SK-N-SH treated with all-trans-retinoic acid at 6 μM for 48 hours (cell line): ENCODE data around the gene DRC7.
"Not testable (repeated sequence)": the region's sequence is repeated elsewhere in the genome, so short reads cannot be mapped to it uniquely, and the experiment has no call there.

Experiments used
- ATAC-seq: fragments of 200-7000 bp; cut with Tn5 transposase; 3 replicates; pipeline ENCODE4 v1.9.1; 2020; ENCODE audit warnings: mild to moderate bottlenecking, moderate library complexity
- BACH2 ChIP-seq: fragments of 250-450 bp; sonication (Bioruptor Pico); IDR thresholded peaks from 2 replicates; pipeline ENCODE4 v1.9.0; 2021; ENCODE audit warnings: mild to moderate bottlenecking, borderline replicate concordance
- CREB5 ChIP-seq: fragments of 250-450 bp; sonication (Bioruptor Pico); IDR thresholded peaks from 2 replicates; pipeline ENCODE4 v1.5.1; 2020; ENCODE audit warnings: low read depth, mild to moderate bottlenecking, moderate library complexity
- CSDC2 ChIP-seq: fragments of 250-450 bp; sonication (Bioruptor Pico); IDR thresholded peaks from 2 replicates; pipeline ENCODE4 v1.5.0; 2020; ENCODE audit warnings: mild to moderate bottlenecking, moderate library complexity
- ESRRG ChIP-seq: fragments of 250-450 bp; sonication (Bioruptor Pico); IDR thresholded peaks from 2 replicates; pipeline ENCODE4 v1.6.1; 2021; ENCODE audit warnings: mild to moderate bottlenecking
- GLIS3 ChIP-seq: fragments of 250-450 bp; sonication (Bioruptor Pico); IDR thresholded peaks from 2 replicates; pipeline ENCODE4 v1.5.0; 2020; ENCODE audit warnings: mild to moderate bottlenecking, moderate library complexity
- ISL1 ChIP-seq: fragments of 250-450 bp; sonication (Bioruptor Pico); IDR thresholded peaks from 2 replicates; pipeline ENCODE4 v2.1.2; 2022; ENCODE audit warnings: mild to moderate bottlenecking, moderate library complexity
- OSR1 ChIP-seq: fragments of 250-450 bp; sonication (Bioruptor Pico); IDR thresholded peaks from 2 replicates; pipeline ENCODE4 v1.8.0; 2022; ENCODE audit warnings: moderate library complexity, mild to moderate bottlenecking, inconsistent platforms
- PATZ1 ChIP-seq: fragments of 250-450 bp; sonication (Bioruptor Pico); IDR thresholded peaks from 2 replicates; pipeline ENCODE4 v1.8.0; 2020; ENCODE audit warnings: mild to moderate bottlenecking, moderate library complexity, borderline replicate concordance
- PPARA ChIP-seq: fragments of 250-450 bp; sonication (Bioruptor Pico); IDR thresholded peaks from 2 replicates; pipeline ENCODE4 v1.5.0; 2020; ENCODE audit warnings: mild to moderate bottlenecking, borderline replicate concordance
- SNAI2 ChIP-seq: fragments of 250-450 bp; sonication (Bioruptor Pico); IDR thresholded peaks from 2 replicates; pipeline ENCODE4 v1.5.0; 2020; ENCODE audit warnings: mild to moderate bottlenecking, moderate library complexity
- TCF4 ChIP-seq: fragments of 250-450 bp; sonication (Bioruptor Pico); IDR thresholded peaks from 2 replicates; pipeline ENCODE4 v1.8.0; 2021; ENCODE audit warnings: mild to moderate bottlenecking, moderate library complexity, borderline replicate concordance
- TOX ChIP-seq: fragments of 250-450 bp; sonication (Bioruptor Pico); IDR thresholded peaks from 2 replicates; pipeline ENCODE4 v1.8.0; 2021; ENCODE audit warnings: mild to moderate bottlenecking, moderate library complexity, borderline replicate concordance
- TSHZ2 ChIP-seq: fragments of 250-450 bp; sonication (Bioruptor Pico); IDR thresholded peaks from 2 replicates; pipeline ENCODE4 v1.5.0; 2020; ENCODE audit warnings: mild to moderate bottlenecking, moderate library complexity
- ZFP3 ChIP-seq: fragments of 250-450 bp; sonication (Bioruptor Pico); IDR thresholded peaks from 2 replicates; pipeline ENCODE4 v1.5.0; 2020; ENCODE audit warnings: mild to moderate bottlenecking, moderate library complexity
- ZFP30 ChIP-seq: fragments of 450-650 bp; formaldehyde crosslinking; IDR thresholded peaks from 2 replicates; pipeline ENCODE4 v1.5.0; 2022; ENCODE audit warnings: mild to moderate bottlenecking, moderate library complexity
- ZNF565 ChIP-seq: fragments of 450-650 bp; formaldehyde crosslinking; conservative IDR thresholded peaks from 2 replicates; pipeline ENCODE4 v1.5.0; 2020; ENCODE audit warnings: low read depth, mild to moderate bottlenecking, moderate library complexity
- ZNF70 ChIP-seq: fragments of 450-650 bp; formaldehyde crosslinking; IDR thresholded peaks from 2 replicates; pipeline ENCODE4 v1.5.0; 2020; ENCODE audit warnings: mild to moderate bottlenecking, moderate library complexity
- ZNF8 ChIP-seq: fragments of 450-650 bp; formaldehyde crosslinking; IDR thresholded peaks from 2 replicates; pipeline ENCODE4 v1.5.0; 2020; ENCODE audit warnings: mild to moderate bottlenecking, moderate library complexity

DRC7 gene

GRCh38 chr16:57709663-57710062 lies 15.1 kb downstream of the DRC7 start (continued):
- TF ChIP-seq CREB5 (no peak), PPARA (no peak), TCF4 (no peak), ZNF70 (CRISPR knock-in tag) (no peak), ISL1 (no peak), SNAI2 (CRISPR knock-in tag) (no peak), ZFP3 (CRISPR knock-in tag) (no peak)

- ATAC-seq = no peak
- TF ChIP-seq SNAI2 (CRISPR knock-in tag) = no peak
- TF ChIP-seq OSR1 = no peak
- TF ChIP-seq GLIS3 (CRISPR knock-in tag) = no peak
- no peak for TF ChIP-seq TCF4
- no peak for TF ChIP-seq CSDC2
- TF ChIP-seq ZNF70 (CRISPR knock-in tag) = no peak
- no peak for TF ChIP-seq ISL1
- no peak for TF ChIP-seq TOX
- no peak for TF ChIP-seq ESRRG (CRISPR knock-in tag)
- no peak for TF ChIP-seq ZFP30 (CRISPR knock-in tag)
- TF ChIP-seq ZNF8 = no peak
- no peak for TF ChIP-seq TSHZ2 (CRISPR knock-in tag)
- no peak for TF ChIP-seq PATZ1 (CRISPR knock-in tag)
- TF ChIP-seq ZFP3 (CRISPR knock-in tag) = no peak
Measured at GRCh38 chr16:57711346-57711745, 16.7 kb downstream of the DRC7 start.

- TF ChIP-seq PATZ1 (CRISPR knock-in tag) (no peak), OSR1 (no peak), ZFP30 (CRISPR knock-in tag) (no peak)
- no peak for ATAC-seq
Measured at GRCh38 chr16:57711993-57712392, 17.4 kb downstream of the DRC7 start.

GRCh38 chr16:57712569-57712968 lies 18.0 kb downstream of the DRC7 start:
- not testable (repeated sequence) for ATAC-seq

GRCh38 chr16:57713596-57713995 lies 19.0 kb downstream of the DRC7 start:
- no peak for ATAC-seq
- TF ChIP-seq BACH2 (CRISPR knock-in tag) (no peak), PATZ1 (CRISPR knock-in tag) (no peak), CSDC2 (no peak), TOX (no peak), TCF4 (no peak), ZNF8 (no peak), ISL1 (no peak), SNAI2 (CRISPR knock-in tag) (no peak), ZNF565 (CRISPR knock-in tag) (no peak), CREB5 (no peak), ZNF70 (CRISPR knock-in tag) (no peak), ZFP3 (CRISPR knock-in tag) (no peak), TSHZ2 (CRISPR knock-in tag) (no peak), PPARA (no peak)
- TF ChIP-seq, all 23 proteins: peak for 0
